GM21576 (cell line): ENCODE data around the gene OR2T2.
"Not testable (repeated sequence)": the region's sequence is repeated elsewhere in the genome, so short reads cannot be mapped to it uniquely, and the experiment has no call there.

Experiments used
- ATAC-seq: cut with Tn5 transposase; IDR thresholded peaks from one replicate; pipeline ENCODE4 v1.9.1; 2021; ENCODE audit warnings: mild to moderate bottlenecking, moderate library complexity; ENCODE audit not compliant: unreplicated experiment

Gene OR2T2

GRCh38 chr1:248449821-248450465, 4.5 kb downstream of the OR2T2 start:
- ATAC-seq, result not testable (repeated sequence)

DNA sequence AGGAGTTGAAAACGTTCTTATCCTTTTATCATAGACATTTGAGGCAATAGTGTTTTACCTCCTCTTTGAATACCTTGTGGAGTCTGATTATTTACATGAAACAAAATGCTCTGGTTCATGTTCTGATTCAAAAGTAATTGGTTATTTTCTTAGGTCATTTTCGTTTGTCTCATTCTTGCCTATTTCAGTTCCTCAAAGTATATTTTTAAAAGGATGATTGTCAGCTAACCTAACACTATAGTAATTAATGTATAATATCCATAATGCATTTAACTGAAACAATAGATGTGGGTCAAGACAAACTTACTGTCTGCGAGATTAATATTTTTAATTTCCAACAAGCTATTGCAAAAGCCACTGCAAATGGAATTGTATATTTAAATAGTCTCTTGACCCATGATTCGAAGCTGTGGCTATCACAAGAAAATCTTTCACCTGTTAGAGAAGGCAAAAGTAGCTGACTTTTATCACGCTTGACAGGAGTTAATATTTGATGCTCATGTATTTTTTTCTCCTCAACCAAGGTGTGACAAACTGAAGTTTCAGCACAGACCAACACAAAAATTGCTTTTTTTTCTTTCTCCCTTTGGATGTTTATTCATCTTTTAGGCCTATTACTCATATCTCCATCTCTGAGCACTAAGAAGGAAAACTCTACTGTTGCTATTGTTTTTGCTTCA, 5.2 kb downstream of the OR2T2 start:
- ATAC-seq, result peak; percentile 72

- ATAC-seq, result not testable (repeated sequence)
Measured at GRCh38 chr1:248453619-248454018, 8.2 kb downstream of the OR2T2 start.

DNA sequence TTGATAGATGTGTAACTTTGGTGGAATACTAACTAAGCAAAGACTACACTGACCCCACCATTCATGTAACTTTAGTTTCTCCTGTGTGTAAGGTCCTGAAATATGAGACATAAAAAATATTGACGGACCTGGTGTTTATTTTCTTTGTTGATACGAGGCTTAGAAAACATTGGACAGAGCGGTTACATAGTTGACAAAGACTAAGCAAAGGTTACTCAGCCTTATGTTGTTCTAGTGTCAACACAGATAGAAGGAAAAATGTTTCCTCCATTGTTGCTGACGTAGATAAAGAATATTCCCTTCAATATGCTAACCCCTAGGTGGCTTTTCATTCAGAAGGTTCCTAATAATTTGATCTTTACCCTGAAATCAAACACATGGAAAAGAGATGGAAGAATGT, 9.6 kb downstream of the OR2T2 start:
- ATAC-seq, result not testable (repeated sequence)

- ATAC-seq, result not testable (repeated sequence)
Measured at GRCh38 chr1:248456635-248457034, 11.2 kb downstream of the OR2T2 start.

- ATAC-seq, result not testable (repeated sequence)
Measured at GRCh38 chr1:248459117-248459516, 13.7 kb downstream of the OR2T2 start.

DNA sequence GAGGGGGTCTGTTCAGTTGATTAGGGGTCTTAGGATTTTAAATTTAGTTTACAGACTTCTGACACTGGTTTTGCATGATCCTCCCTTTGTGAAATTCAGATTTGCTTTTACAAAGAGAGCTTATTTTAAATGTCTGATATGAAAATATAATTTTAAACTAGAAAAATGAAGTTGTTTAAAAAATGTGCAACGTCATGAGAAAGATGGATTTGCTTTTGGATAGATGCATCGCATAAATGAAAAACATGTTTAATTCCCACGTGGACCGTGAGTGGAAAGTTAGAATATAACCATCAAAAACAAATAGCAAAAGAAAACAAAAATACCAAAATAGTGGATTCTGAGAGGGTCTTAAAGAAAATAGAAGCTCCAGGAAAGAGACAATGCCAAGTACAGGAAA, 25.7 kb downstream of the OR2T2 start:
- no peak for ATAC-seq

GRCh38 chr1:248472111-248472510, 26.7 kb downstream of the OR2T2 start:
- not testable (repeated sequence) for ATAC-seq

DNA sequence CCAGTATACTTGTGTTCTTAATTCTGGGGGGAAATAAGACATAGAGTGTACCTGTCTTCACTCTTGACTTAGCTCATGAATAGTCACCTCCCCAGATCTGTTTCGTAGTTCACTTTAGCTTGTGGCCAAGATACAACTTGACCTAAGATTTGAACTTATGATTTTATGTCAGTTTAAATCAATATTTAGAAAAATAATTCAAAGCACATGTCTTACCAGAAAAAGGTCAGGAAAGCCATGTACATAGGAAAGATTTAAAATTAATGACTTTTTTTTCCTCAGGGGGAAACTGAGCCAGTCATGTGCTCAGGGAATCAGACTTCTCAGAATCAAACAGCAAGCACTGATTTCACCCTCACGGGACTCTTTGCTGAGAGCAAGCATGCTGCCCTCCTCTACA, 27.6 kb downstream of the OR2T2 start, which contains the start of gene OR2T3:
Gene OR2T3, plus strand, starts transcription at position 301 of the 400 bp plus-strand sequence. Its CDS starts 0 bp downstream, at position 301.
- ATAC-seq, result not testable (repeated sequence)

GRCh38 chr1:248475660-248476059, 30.2 kb downstream of the OR2T2 start:
- ATAC-seq, result peak; percentile 70

GRCh38 chr1:248481686-248482579, 36.5 kb downstream of the OR2T2 start:
- ATAC-seq, result peak; percentile 81

DNA sequence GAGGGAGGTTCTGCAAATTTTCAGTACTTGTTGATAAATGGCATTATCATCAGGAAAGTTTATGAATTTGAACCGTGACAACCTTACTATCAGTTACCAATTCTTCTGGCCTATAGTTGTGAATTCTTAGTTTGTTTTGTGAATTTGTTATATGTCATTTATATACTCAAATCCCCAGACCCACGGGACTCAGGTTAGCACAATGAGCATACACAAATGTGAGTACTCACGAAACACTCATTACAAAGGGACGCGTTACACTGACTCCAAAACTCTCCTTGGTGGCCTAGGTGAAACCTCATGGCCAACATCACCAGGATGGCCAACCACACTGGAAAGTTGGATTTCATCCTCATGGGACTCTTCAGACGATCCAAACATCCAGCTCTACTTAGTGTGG, 42.9 kb downstream of the OR2T2 start, which contains the start of gene OR2T5:
Gene OR2T5, plus strand, starts transcription at position 301 of the 400 bp plus-strand sequence. Its CDS starts 0 bp downstream, at position 301.
- ATAC-seq, result not testable (repeated sequence)

DNA sequence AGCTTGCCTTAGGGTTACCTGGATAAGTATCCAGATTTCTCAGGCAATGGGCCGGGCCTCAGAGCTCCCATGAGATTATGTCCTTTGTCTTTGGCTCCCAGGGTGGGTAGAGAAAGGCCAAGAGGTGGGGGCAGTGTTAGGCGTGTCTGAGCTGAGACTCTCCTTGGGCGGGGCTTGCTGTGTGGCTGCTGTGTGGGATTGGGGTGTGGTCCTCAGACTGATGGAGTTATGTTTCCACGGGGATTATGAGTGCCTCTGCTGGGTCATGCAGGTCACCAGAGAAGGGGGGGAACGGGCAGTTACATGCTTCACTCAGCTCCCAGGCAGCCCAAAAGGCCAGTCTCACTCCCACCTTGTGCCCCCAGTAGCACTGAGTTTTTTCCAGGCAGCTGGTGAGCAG, 51.2 kb downstream of the OR2T2 start:
- not testable (repeated sequence) for ATAC-seq

GRCh38 chr1:248500305-248501035, 55.0 kb downstream of the OR2T2 start:
- not testable (repeated sequence) for ATAC-seq
